HG03095 (cell line): ENCODE results near the gene PTGR3.
"Not testable (repeated sequence)": the region's sequence is repeated elsewhere in the genome, so short reads cannot be mapped to it uniquely, and the experiment has no call there.

ENCODE experiments used
- ATAC-seq: cut with Tn5 transposase; IDR thresholded peaks from one replicate; pipeline ENCODE4 v1.9.1; 2021; ENCODE audit warnings: moderate library complexity; ENCODE audit not compliant: unreplicated experiment

PTGR3 gene

GRCh38 chr18:75204269-75204731 is 4.6 kb downstream of the PTGR3 start:
- no peak for ATAC-seq

DNA sequence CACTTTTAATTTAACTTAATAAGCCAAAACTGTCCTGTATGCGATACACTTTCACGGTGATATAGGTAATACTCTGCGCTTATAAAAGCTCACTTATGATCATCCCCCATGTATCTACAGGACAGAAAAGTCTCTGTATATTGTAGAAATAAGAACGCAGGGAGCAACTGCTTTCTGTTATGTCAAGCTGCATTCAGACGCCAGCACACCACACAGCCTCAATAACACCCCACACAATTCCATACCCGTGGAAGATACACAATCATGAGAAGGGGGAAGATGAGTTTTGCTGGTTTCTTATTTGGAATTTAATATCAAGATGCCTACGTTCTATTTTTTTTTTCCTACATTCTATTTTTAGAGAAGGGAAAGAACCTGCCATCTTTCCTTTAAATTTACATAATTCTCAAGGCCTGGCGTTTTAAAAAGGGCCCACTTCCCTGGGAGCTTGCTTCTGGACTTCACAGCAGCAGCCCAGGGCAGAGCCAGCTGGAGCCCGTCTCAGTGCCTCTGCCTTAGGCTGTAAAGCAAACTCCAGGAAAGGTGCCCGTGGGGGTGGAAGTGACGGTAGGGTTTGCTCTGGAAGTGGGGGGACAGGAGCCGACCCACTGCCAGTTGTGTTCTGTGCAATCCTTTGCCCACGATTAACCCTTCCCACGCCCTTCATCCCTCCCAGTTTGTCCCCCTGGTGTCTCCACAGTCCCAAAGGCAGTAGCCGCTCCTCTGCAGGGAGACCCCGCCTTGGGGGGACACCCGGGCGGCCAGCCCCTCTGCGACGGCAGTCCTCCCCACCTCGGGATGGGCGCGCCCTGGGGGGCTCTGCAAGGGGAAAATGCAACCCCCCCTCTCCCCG is 5.3 kb downstream of the PTGR3 start:
- ATAC-seq = no peak

DNA sequence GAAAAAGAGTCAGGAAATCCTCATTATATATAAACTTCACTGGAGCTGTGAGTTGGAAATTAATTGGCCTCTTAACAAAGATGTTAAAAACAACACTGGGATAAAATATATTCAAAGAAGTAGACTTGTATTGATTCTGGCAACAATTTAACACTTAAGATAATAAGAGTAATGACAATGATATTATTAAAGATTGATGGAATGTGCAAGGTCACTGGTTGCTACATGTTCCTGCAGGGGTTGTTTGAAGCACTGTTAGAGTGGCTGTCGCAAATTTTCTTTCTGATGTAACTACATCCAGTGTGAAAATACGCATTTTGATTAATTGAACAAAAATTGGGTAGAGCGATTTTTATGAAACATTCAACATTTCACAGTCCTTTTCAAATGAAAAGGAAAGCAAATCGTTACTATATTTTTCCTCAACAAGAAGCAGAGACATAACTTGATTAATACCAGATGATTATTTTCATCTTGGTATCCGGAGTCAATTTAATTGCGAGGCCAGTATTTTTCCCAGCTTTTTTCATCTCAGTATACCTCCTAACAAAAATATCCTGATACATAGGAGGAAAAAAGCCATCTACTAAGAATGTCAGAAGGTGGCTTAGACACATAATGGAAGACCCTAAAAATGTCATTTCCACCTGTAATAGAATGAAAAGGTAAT is 6.1 kb downstream of the PTGR3 start:
- ATAC-seq = no peak

DNA sequence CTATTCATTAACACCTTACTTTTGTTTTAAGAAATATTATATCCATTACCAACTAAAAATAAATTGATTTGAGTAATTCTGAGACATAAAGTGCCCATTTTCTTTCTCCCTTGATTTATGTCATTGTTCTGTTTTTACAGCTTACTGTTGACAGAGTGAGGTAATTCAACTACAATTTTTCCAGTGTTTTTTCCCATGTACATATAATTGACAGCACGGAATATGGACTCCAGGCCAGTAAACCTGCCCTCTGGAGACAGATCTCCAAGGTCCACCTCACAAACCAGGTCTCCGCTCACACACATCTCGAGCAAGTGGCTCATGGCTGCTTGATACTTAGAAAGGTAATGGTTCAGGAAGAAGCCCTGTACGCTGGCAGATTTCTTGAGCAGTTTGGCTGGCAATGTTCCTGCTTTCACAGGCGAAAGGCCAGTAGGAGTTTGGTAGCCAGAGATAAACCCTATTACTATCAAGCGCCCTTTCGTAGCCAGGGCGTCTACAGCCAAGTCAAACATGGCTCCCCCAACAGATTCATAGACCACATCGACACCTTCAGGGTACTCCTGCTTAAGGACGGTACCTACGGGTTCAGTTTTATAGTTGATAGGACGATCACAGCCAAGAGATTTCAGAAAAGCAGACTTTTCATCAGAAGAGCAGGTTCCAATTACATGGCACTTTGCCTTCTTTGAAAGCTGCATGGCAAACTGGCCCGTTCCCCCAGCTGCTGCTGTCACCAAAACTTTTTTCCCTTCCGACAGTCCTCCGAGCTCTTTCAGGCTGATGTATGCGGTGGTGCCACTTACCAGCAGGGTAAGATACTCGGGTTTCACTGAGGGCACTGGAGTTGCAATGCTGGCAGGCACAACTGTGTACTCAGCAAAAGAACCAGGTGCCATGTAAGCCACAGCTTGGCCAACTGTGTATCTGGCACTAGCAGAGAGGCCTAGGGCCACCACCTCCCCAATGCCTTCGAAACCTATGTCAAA is 7.4 kb downstream of the PTGR3 start:
- ATAC-seq = no peak

- ATAC-seq = no peak
Observed at GRCh38 chr18:75200605-75201280, 8.2 kb downstream of the PTGR3 start.

GRCh38 chr18:75200071-75200470 is 8.9 kb downstream of the PTGR3 start:
- no peak for ATAC-seq

DNA sequence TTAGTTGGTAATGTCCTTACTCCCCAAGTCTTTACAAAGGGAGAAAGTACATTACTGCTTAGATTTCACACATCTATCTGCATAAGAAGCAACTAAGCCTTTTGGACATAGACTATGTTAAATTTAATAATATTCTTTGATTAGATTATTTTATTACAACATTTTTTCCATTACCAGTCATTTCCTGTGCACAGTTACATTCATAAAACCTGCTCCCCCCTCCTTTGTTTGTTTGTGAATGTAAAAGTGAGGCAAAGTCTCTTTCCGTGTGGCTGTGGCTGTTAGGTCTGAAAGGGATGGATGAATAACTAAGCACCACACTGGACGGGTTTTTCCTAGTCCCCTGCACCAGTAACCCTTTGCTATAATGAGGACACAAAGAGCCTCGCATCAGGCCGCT is 9.6 kb downstream of the PTGR3 start:
- ATAC-seq = no peak

DNA sequence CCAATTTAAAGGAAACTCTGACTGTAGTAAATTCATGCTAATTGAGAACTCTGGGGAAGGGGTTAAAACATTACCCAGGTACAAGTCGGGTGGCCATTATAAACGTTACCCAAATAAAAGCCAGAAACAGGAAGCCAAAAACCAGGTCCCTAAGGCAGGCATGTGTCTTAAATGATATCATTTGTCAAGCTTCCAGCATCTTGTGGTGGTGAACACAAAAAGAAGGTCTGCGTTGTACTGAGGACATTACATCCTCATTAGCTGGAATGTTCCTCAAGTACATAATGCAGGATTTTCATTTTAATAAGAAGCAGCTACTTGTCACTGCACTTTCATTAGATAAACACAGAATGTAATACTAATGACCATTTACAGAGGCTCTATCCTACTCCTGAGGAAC is 10.9 kb downstream of the PTGR3 start:
- ATAC-seq = no peak

DNA sequence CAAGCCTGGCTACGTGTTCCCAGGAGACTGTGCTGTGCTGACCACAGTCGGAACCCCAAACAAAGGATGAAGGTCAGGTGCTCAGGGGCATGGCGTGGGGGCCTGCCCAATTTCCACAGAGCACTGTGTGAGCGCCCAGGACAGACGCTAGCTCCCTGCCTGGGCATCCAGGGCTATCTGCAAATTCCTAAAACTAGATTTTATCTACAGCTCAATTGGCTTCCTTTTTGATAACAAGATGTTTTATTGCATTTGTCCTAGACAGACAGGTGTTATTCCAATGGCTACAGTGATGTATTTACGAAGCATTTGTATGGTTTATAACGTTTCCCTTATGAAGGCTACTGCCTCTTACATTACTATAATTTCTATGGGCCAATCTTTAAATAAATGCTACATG is 16.0 kb downstream of the PTGR3 start:
- ATAC-seq = no peak

- no peak for ATAC-seq
Observed at GRCh38 chr18:75189696-75190095, 19.2 kb downstream of the PTGR3 start.

GRCh38 chr18:75187702-75188101 is 21.2 kb downstream of the PTGR3 start:
- not testable (repeated sequence) for ATAC-seq

DNA sequence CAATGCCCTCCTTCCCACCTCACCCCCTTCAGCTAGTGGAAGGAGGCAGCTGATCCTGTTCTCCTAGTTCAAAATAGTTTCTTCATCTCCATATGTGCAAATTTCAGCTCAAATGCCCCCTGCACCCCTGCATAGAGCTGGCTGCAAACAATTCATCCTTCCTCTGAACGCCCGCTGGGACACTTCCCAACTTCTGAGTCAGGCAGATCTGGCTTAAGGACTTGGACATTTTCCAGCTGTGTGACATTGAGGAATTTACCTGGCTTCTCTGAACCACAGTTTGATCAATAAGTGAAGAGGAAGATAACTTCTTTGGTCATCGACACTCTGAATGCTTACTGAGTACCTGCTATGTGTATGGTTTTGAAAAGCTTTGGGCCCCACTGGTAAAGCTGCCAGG is 23.5 kb downstream of the PTGR3 start:
- ATAC-seq = no peak

DNA sequence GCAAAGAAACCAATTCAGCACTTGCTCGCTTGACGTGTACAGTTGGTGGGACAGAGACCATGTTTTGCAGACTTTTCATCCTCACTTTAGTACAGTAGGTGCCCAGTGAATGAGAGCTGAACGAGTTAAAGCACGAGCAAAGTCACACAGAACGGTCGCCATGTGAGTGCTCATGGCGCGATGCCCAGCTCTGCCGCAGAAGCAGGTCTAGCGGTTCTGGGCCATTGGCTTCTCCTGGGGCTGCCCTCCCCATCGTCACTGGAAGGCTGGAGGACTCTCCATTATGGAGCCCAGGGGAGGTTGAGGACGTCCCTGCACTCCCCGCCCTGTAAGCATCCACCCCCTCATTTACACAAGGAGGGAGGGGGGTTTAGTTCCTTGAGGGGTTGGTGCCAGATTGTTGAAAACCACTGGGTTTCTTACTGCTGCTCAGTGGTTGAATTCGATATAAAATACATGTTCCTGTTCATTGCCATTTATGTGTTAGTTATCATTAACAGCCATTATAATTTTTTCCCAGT is 24.9 kb downstream of the PTGR3 start:
- no peak for ATAC-seq

GRCh38 chr18:75183524-75183923 is 25.4 kb downstream of the PTGR3 start:
- ATAC-seq = no peak

DNA sequence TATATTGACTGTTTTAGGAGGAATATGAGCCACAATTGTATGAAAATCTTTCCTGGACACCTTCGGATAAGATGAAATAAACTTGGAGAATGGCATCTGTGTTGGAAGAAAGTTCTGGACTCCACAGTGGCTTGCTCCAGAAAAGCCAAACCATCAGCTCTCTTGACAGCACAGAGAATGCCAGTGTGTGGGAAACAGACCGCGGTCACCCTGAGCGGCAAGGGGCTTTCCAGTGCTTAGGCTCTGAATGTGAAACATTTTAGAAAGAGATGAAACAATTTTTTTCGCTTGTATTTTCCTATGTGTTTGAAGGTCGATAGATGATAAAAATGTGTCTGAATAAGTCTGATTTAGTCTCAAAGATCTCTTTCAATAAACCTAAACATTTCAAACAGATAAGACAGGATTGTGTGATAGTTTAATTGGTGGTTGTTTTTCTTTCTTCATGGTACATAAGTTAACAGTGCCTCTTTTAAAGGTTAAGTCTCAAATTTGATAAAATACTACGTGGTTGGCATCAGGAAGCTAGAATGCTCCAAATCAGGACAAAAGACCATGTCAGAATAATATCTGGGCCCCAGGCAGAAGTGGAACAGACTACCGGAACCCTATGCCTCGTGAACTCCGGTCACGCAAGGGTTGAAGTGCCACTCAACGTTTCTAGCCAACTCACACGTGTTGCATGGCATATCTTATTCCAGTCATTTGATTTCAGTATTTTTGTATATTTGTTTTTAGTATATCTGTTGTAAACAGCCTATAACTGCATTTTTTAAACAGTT is 28.9 kb downstream of the PTGR3 start:
- ATAC-seq = no peak

DNA sequence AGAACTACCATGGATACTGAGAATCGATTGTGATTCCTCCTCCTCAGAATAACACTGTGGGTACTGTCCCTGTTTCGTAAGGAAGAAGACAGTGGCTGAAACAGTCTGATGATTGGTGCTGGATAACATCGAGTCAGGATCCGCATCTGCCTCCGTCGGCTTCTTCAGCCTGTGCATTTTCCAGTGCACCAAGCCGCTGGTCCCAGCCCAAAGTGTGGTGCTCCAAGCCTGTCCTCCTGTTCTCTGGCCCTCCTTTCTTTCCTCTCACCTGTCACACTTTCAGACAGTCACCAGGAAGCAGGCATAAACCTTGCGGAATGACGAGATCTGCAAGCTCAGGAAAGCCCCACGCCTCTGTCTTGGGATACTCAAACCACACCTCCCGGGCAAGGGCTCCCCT is 30.6 kb downstream of the PTGR3 start:
- ATAC-seq = no peak

DNA sequence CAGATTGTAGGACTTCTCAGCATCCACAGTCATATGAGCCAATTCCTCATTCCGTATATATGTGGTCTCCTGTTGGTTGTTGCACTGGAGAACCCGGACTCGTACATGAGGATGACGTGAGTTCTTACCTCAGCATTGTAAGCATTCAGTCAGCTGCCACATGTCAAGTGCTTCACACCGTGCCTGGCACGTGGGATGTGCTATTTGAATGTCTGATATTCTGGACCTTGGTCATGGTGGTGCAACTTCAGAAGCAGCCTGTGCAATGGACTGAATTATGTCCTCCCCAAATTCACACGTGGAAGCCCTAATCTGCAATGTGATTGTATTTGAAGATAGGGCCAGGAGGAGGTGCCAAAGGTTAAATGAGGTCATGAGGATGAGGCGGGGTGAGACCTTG is 32.1 kb downstream of the PTGR3 start:
- no peak for ATAC-seq

DNA sequence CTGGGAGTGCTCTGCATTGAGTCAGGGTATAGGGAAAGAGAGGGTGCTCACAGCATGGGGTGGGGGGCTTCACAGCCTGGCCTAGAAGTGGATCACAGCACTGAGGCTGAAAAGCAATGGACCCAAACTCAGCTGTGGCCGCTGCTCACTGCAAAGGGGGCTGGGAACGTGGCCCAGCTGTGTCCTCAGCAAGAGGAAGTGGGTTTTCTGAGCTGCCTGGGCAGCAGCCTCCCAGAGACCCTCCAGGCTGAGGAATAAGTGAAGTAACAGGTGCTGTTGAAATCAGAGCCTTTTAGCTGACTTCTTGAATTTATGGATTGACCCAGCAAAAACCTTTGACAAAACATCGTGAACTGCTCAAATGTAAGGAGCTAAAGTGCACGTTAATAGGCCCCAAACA is 35.2 kb downstream of the PTGR3 start:
- ATAC-seq = no peak

DNA sequence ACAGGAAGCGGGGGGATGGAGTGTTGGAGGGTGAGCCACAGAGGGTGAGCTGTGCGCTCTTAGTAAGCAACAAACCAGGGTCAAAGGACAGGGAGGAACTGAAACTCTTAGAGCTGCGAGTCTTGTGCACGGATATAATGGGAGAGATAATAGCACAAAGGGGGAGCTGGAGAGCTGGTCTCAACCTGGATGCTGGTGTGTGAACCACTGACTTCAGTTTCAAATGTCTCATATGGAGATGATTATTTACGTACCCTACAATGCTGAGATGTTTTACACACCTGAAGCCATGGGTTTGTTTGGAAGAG is 35.9 kb downstream of the PTGR3 start:
- peak; percentile 99 for ATAC-seq
